Epithelial cell of proximal tubule (primary cell): Measurements from ENCODE around the gene COPB2. TPM values are rescaled to one million over a fixed set of nuclear protein-coding genes. Genes with fewer than 3 reads are reported as not detected.

ENCODE experiments used
- DNase-seq: peaks from one replicate; pipeline ENCODE4 v3.0.0-alpha.2; 2011; ENCODE audit warnings: low read depth
- H3K4me3 ChIP-seq: 2 replicates; pipeline ENCODE4 v1.5.1; 2011; ENCODE audit warnings: low read depth, mild to moderate bottlenecking, low read length
- CTCF ChIP-seq: conservative IDR thresholded peaks from 2 replicates; pipeline ENCODE4 v1.5.1; 2012; ENCODE audit warnings: low read depth, mild to moderate bottlenecking, low read length
- total RNA-seq: library from RNA; depleted of rRNA; stranded (reverse); fragments of >200 nt; gene quantifications from 2 replicates; pipeline ENCODE4 v1.2.3, GENCODE V29; 2015

The COPB2 gene
- total RNA-seq, 1 donor from 2014 or later = 69.2 TPM

GRCh38 chr3:139322346-139322745 lies 67.1 kb downstream of the COPB2 start:
- TF ChIP-seq CTCF = no peak
- no peak overlapping the region for H3K4me3 ChIP-seq
- no peak for DNase-seq

GRCh38 chr3:139320551-139321309 lies 68.7 kb downstream of the COPB2 start:
- no peak for DNase-seq
- H3K4me3 ChIP-seq = no peak overlapping the region
- no peak for TF ChIP-seq CTCF

- H3K4me3 ChIP-seq = no peak overlapping the region
- TF ChIP-seq CTCF = peak; percentile 67
- no peak for DNase-seq
Measured at GRCh38 chr3:139319428-139320402, 69.7 kb downstream of the COPB2 start.

DNA sequence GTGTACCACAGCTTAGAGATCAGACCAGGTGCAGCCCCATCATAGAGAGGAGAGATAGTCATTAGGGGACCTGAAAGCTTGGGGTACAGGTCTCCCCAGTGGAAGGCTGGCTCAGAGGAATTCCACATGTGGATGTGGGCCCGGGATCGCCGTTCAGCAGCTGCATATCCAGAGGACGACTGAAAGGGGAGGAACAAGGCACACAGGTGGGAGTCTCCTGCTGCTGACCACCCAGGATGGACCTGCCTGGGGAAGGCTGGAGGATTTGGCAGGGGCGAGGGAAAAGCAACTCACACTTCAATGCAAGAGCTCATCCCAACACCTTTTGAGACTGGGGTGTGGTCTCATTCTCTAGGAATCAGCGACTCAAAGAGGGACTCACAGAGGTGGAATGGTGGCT lies 70.6 kb downstream of the COPB2 start:
- no peak for DNase-seq
- H3K4me3 ChIP-seq = no peak overlapping the region
- TF ChIP-seq CTCF = no peak

GRCh38 chr3:139318431-139318816 lies 71.0 kb downstream of the COPB2 start:
- no peak overlapping the region for H3K4me3 ChIP-seq
- DNase-seq = no peak
- no peak for TF ChIP-seq CTCF

- H3K4me3 ChIP-seq = no peak overlapping the region
- DNase-seq = no peak
- TF ChIP-seq CTCF = no peak
Measured at GRCh38 chr3:139317660-139318430, 71.6 kb downstream of the COPB2 start.
